ENCODE results near the gene EVA1C. TPM values are rescaled to one million over a fixed set of nuclear protein-coding genes. Genes with fewer than 3 reads are reported as not detected.
A peak's percentile ranks its signal among the peaks of the same experiment; 100 is the strongest.

EVA1C gene
- total and polyA plus RNA-seq, 2 donors (not counting 3 experiments of a cell fraction or from before 2014, with no cell fraction given): 22.8 to 38.6 TPM

- Histone ChIP-seq H3K9me1 (replicated peaks; ENCODE audit: control insufficient read depth, extremely low read depth, insufficient read depth, low read length) (no peaks in the 10 kb centered on the region), H4K20me1 (replicated peaks; ENCODE audit: control insufficient read depth, extremely low read depth, insufficient read depth, low read length) (no peaks in the 10 kb centered on the region), H3K36me3 (ENCODE audit: control insufficient read depth in 2 of 2, extremely low read depth in 1 of 2, insufficient read depth in 2 of 2, low read length in 2 of 2) (peaks cover 3 to 4% of the 10 kb centered on the region in 2 experiments), H3K4me1 (ENCODE audit: control insufficient read depth, extremely low read depth, insufficient read depth, low read length) (peaks cover 41% of the 10 kb centered on the region), H3K9me3 (replicated peaks; ENCODE audit: control insufficient read depth, insufficient read depth, low read length) (no peaks in the 10 kb centered on the region), H2AFZ (ENCODE audit: low read depth, low read length) (no peak overlapping the region), H3K4me3 (replicated peaks in 1 of 3; ENCODE audit: insufficient read depth in 1 of 3, low read depth in 1 of 3, low read length in 3 of 3) (no peak overlapping the region), H3K27ac (ENCODE audit: insufficient read depth, low read depth, low read length) (peak overlapping the region; percentile 66), H3K4me2 (ENCODE audit: insufficient read depth, low read length) (no peak overlapping the region), H3K9ac (replicated peaks; ENCODE audit: extremely low read depth, insufficient read depth, low read length) (peak overlapping the region; percentile 51), H3K79me2 (ENCODE audit: control insufficient read depth, insufficient read depth, low read length) (no peaks in the 10 kb centered on the region), H3K27me3 (ENCODE audit: control insufficient read depth in 2 of 2, insufficient read depth in 2 of 2, low read length in 2 of 2) (no peaks in the 10 kb centered on the region)
- ChIA-PET POLR2A (no interaction called here), CTCF (interaction anchor here (1.1 to 2.1 kb wide), 12 partner anchors 11 to 127 kb away, joined by 3 to 14 read pairs (median 5); no protein-coding TSS in a partner anchor)
- no peak for FAIRE-seq
- DNase-seq (ENCODE audit: low read depth, low spot score): peak; percentile 44
- no TSS peak for BruUV-seq (replicated peaks)
- dilution Hi-C loops (cut with MboI; ENCODE audit: extremely low pct_ligation_motif_present, low sequenced_read_pairs) (no loop called here), intact Hi-C loops (cut with micrococcal nuclease) (loop anchor here (1.0 to 10.0 kb wide), 4 partner anchors 10 to 1570 kb away; no protein-coding TSS in a partner anchor)
- no peak for TF ChIP-seq EZH2 (IDR thresholded peaks at IDR 0.05; ENCODE audit: borderline replicate concordance, low read depth, low read length, severe bottlenecking)
Measured at GRCh38 chr21:32474179-32475059, 61.9 kb downstream of the EVA1C start.

GRCh38 chr21:32475162-32475812 is 62.8 kb downstream of the EVA1C start:
- no peak for TF ChIP-seq JUN (IDR thresholded peaks at IDR 0.05; ENCODE audit: borderline replicate concordance, insufficient read depth, insufficient read length, low read depth)
- TF ChIP-seq, protein P1, sequence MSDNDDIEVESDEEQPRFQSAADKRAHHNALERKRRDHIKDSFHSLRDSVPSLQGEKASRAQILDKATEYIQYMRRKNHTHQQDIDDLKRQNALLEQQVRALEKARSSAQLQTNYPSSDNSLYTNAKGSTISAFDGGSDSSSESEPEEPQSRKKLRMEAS (IDR thresholded peaks at IDR 0.05; ENCODE audit: insufficient read depth, insufficient read length): peak; percentile 56
- Histone ChIP-seq H3K9me3 (replicated peaks; ENCODE audit: control insufficient read depth, insufficient read depth, low read length) (no peaks in the 10 kb centered on the region), H3K36me3 (ENCODE audit: control insufficient read depth in 2 of 2, extremely low read depth in 1 of 2, insufficient read depth in 2 of 2, low read length in 2 of 2) (peaks cover under 1 to 3% of the 10 kb centered on the region in 2 experiments), H3K27me3 (ENCODE audit: control insufficient read depth in 2 of 2, insufficient read depth in 2 of 2, low read length in 2 of 2) (no peaks in the 10 kb centered on the region), H3K4me2 (ENCODE audit: insufficient read depth, low read length) (peak overlapping the region; percentile 83), H3K9me1 (replicated peaks; ENCODE audit: control insufficient read depth, extremely low read depth, insufficient read depth, low read length) (no peaks in the 10 kb centered on the region), H3K4me1 (ENCODE audit: control insufficient read depth, extremely low read depth, insufficient read depth, low read length) (peaks cover 46% of the 10 kb centered on the region), H3K9ac (replicated peaks; ENCODE audit: extremely low read depth, insufficient read depth, low read length) (peak overlapping the region; percentile 51), H2AFZ (ENCODE audit: low read depth, low read length) (no peak overlapping the region), H3K79me2 (ENCODE audit: control insufficient read depth, insufficient read depth, low read length) (no peaks in the 10 kb centered on the region), H3K27ac (ENCODE audit: insufficient read depth, low read depth, low read length) (peak overlapping the region; percentile 66), H3K4me3 (replicated peaks in 1 of 3; ENCODE audit: insufficient read depth in 1 of 3, low read depth in 1 of 3, low read length in 3 of 3) (peak overlapping the region in 1 of 3 experiments; percentile 36), H4K20me1 (replicated peaks; ENCODE audit: control insufficient read depth, extremely low read depth, insufficient read depth, low read length) (no peaks in the 10 kb centered on the region)
- ChIA-PET POLR2A (interaction anchor here (0.6 to 1.0 kb wide), 5 partner anchors 11 to 87 kb away, joined by 3 to 4 read pairs (median 4); no protein-coding TSS in a partner anchor), CTCF (interaction anchor here (0.8 to 2.1 kb wide), 20 partner anchors 8 to 126 kb away, joined by 3 to 14 read pairs (median 5); no protein-coding TSS in a partner anchor)
- intact Hi-C loops (cut with micrococcal nuclease) (loop anchor here (1.0 to 10.0 kb wide), 4 partner anchors 11 to 1570 kb away; no protein-coding TSS in a partner anchor), dilution Hi-C loops (cut with MboI; ENCODE audit: extremely low pct_ligation_motif_present, low sequenced_read_pairs) (no loop called here)
- FAIRE-seq (peak; percentile 21), DNase-seq (ENCODE audit: low read depth, low spot score) (peak; percentile 86)
- BruUV-seq (replicated peaks): TSS peak; percentile 82

All from endothelial cell of umbilical vein (primary cell).